H54 (cell line): ENCODE data around the gene CCAR1.
"Not testable (repeated sequence)": the region's sequence is repeated elsewhere in the genome, so short reads cannot be mapped to it uniquely, and the experiment has no call there.

Experiments used
- DNase-seq: peaks from one replicate; pipeline ENCODE4 v3.0.0; 2011; ENCODE audit warnings: low spot score, mixed read lengths; ENCODE audit not compliant: insufficient read length
- FAIRE-seq: peaks from 3 replicates; lab custom pipeline; 2011; peaks lifted over from hg19 to GRCh38; lab: Jason Lieb, UNC
- POLR2A ChIP-seq: IDR thresholded peaks from 2 replicates; pipeline ENCODE4 v1.6.1; 2011; ENCODE audit warnings: low read depth, mild to moderate bottlenecking, low read length

Gene CCAR1

GRCh38 chr10:68720793-68721672 lies at the start of gene CCAR1:
TSS of gene CCAR1 (plus strand) at chr10:68721239. CDS start at chr10:68722505, 1,266 bp downstream.
- FAIRE-seq: peak; percentile 94
- DNase-seq: peak; percentile 96
- TF ChIP-seq POLR2A: peak; percentile 83; the same call in 1 of the 2 replicates

- TF ChIP-seq POLR2A: no peak
- FAIRE-seq (peak; percentile 94), DNase-seq (no peak)
These were observed 36.6 kb upstream of the CCAR1 start for GRCh38 chr10:68684413-68684812.

GRCh38 chr10:68696018-68696417 lies 25.0 kb upstream of the CCAR1 start:
- TF ChIP-seq POLR2A: no peak
- DNase-seq (no peak), FAIRE-seq (peak; percentile 36)

GRCh38 chr10:68697106-68697505 lies 23.9 kb upstream of the CCAR1 start:
- no peak for TF ChIP-seq POLR2A
- FAIRE-seq: peak; percentile 45
- no peak for DNase-seq

- no peak for TF ChIP-seq POLR2A
- DNase-seq: no peak
- peak; percentile 6 for FAIRE-seq
These were observed 20.8 kb upstream of the CCAR1 start for GRCh38 chr10:68700197-68700596.

GRCh38 chr10:68705548-68705947 lies 15.5 kb upstream of the CCAR1 start:
- DNase-seq (no peak), FAIRE-seq (no peak)
- TF ChIP-seq POLR2A: no peak

GRCh38 chr10:68708987-68709386 lies 12.1 kb upstream of the CCAR1 start:
- not testable (repeated sequence) for FAIRE-seq, DNase-seq

GRCh38 chr10:68713065-68713464 lies 8.0 kb upstream of the CCAR1 start:
- not testable (repeated sequence) for DNase-seq, FAIRE-seq

- no peak for TF ChIP-seq POLR2A
- DNase-seq: no peak
- no peak for FAIRE-seq
These were observed 3.6 kb upstream of the CCAR1 start for GRCh38 chr10:68717435-68717834.

GRCh38 chr10:68721673-68722335 lies 765 bp downstream of the CCAR1 start:
- FAIRE-seq: no peak
- peak; percentile 7 for DNase-seq
- no peak for TF ChIP-seq POLR2A

GRCh38 chr10:68725016-68725415 lies 4.0 kb downstream of the CCAR1 start:
- no peak for TF ChIP-seq POLR2A
- FAIRE-seq (no peak), DNase-seq (no peak)

- FAIRE-seq (no peak), DNase-seq (no peak)
- TF ChIP-seq POLR2A: no peak
These were observed 6.1 kb downstream of the CCAR1 start for GRCh38 chr10:68727146-68727545.

- no peak for DNase-seq
- TF ChIP-seq POLR2A: no peak
- no peak for FAIRE-seq
These were observed 11.6 kb downstream of the CCAR1 start for GRCh38 chr10:68732651-68733050.

GRCh38 chr10:68734349-68734748 lies 13.3 kb downstream of the CCAR1 start:
- FAIRE-seq (no peak), DNase-seq (no peak)
- TF ChIP-seq POLR2A: no peak
